GM23338 (cell line): ENCODE data around the gene HDHD5. TPM values are rescaled to one million over a fixed set of nuclear protein-coding genes. Genes with fewer than 3 reads are reported as not detected.

ENCODE experiments used
- ATAC-seq: fragments of 200-7000 bp; cut with Tn5 transposase; 3 replicates; pipeline ENCODE4 v1.9.1; 2020
- DNase-seq: peaks from one replicate; pipeline ENCODE4 v3.0.0-alpha.2; 2015; ENCODE audit warnings: low spot score
- H2AFZ ChIP-seq: fragments of 200-600 bp; sonication (generic); 2 replicates; pipeline ENCODE4 v1.8.0; 2016; ENCODE audit warnings: antibody characterized with exemption, mild to moderate bottlenecking, moderate library complexity
- H3F3A ChIP-seq: fragments of 200-600 bp; sonication (generic); replicated peaks from 2 replicates; pipeline ENCODE4 v1.8.0; 2017; ENCODE audit warnings: antibody characterized with exemption, mixed run types, low read depth
- H3K27ac ChIP-seq: fragments of 200-600 bp; sonication (generic); 2 replicates; pipeline ENCODE4 v1.6.1; 2016; ENCODE audit warnings: low read depth
- H3K27me3 ChIP-seq: fragments of 200-600 bp; sonication (generic); 2 replicates; pipeline ENCODE4 v1.8.0; 2016; ENCODE audit warnings: mild to moderate bottlenecking, mixed run types, moderate library complexity; ENCODE audit not compliant: insufficient read depth
- H3K36me3 ChIP-seq: fragments of 200-600 bp; sonication (generic); 2 replicates; pipeline ENCODE4 v1.8.0; 2016; ENCODE audit warnings: mild to moderate bottlenecking; ENCODE audit not compliant: insufficient read depth
- H3K4me1 ChIP-seq: fragments of 200-600 bp; sonication (generic); 2 replicates; pipeline ENCODE4 v1.8.0; 2016; ENCODE audit warnings: mild to moderate bottlenecking, moderate library complexity; ENCODE audit not compliant: insufficient read depth
- H3K4me2 ChIP-seq: fragments of 200-600 bp; sonication (generic); 2 replicates; pipeline ENCODE4 v1.7.1; 2017; ENCODE audit warnings: mixed run types
- H3K4me3 ChIP-seq: fragments of 200-600 bp; sonication (generic); 2 replicates; pipeline ENCODE4 v1.6.1; 2016; ENCODE audit warnings: mixed run types
- H3K79me2 ChIP-seq: fragments of 200-600 bp; sonication (generic); replicated peaks from 2 replicates; pipeline ENCODE4 v1.8.0; 2017; ENCODE audit warnings: mild to moderate bottlenecking; ENCODE audit not compliant: insufficient read depth
- H3K9me2 ChIP-seq: fragments of 200-600 bp; sonication (generic); 2 replicates; pipeline ENCODE4 v1.8.0; 2017; ENCODE audit not compliant: insufficient read depth
- H4K20me1 ChIP-seq: fragments of 200-600 bp; sonication (generic); replicated peaks from 2 replicates; pipeline ENCODE4 v1.8.0; 2017; ENCODE audit warnings: mild to moderate bottlenecking; ENCODE audit not compliant: insufficient read depth
- H3K27ac Mint-ChIP-seq: 2 replicates; pipeline ENCODE4 v1.8.0; 2020; ENCODE audit warnings: inconsistent platforms, mild to moderate bottlenecking, moderate library complexity, mixed read lengths
- H3K27me3 Mint-ChIP-seq: 3 replicates; pipeline ENCODE4 v1.8.0; 2022; ENCODE audit warnings: low read depth, mild to moderate bottlenecking, moderate library complexity, mixed read lengths, inconsistent platforms; ENCODE audit not compliant: insufficient read depth, poor library complexity
- H3K36me3 Mint-ChIP-seq: 3 replicates; pipeline ENCODE4 v1.8.0; 2021; ENCODE audit warnings: low read depth, mild to moderate bottlenecking, inconsistent platforms, moderate library complexity, mixed read lengths
- H3K4me1 Mint-ChIP-seq: 3 replicates; pipeline ENCODE4 v1.8.0; 2020; ENCODE audit warnings: mild to moderate bottlenecking, inconsistent platforms, mixed read lengths
- H3K4me3 Mint-ChIP-seq: 3 replicates; pipeline ENCODE4 v1.8.0; 2021; ENCODE audit warnings: moderate library complexity, mild to moderate bottlenecking, inconsistent platforms, mixed read lengths
- H3K9me3 Mint-ChIP-seq: 3 replicates; pipeline ENCODE4 v1.8.0; 2020; ENCODE audit warnings: moderate library complexity, mild to moderate bottlenecking, inconsistent platforms, mixed read lengths
- CREB1 ChIP-seq: fragments of 250-450 bp; sonication (Bioruptor Pico); IDR thresholded peaks from 2 replicates; pipeline ENCODE4 v1.5.0; 2020; ENCODE audit warnings: low read depth, mild to moderate bottlenecking, moderate library complexity
- CTCF ChIP-seq, 2 experiments: fragments of 200-600 bp in 1 of 2; sonication (generic) in 1 of 2; conservative IDR thresholded peaks; 2 replicates each; pipeline versions ENCODE4 v1.5.1 to v1.6.1; 2016 to 2017; ENCODE audit warnings: antibody characterized with exemption in 2 of 2, low read depth in 2 of 2, mild to moderate bottlenecking in 2 of 2, moderate library complexity in 1 of 2
- ETS1 ChIP-seq: IDR thresholded peaks from 2 replicates; pipeline ENCODE4 v1.6.1; 2016; ENCODE audit warnings: antibody characterized with exemption
- EZH2 ChIP-seq: fragments of 200-600 bp; sonication (generic); IDR thresholded peaks from one replicate; pipeline ENCODE4 v1.8.0; 2017; ENCODE audit warnings: antibody characterized with exemption, mild to moderate bottlenecking, low read depth; ENCODE audit not compliant: unreplicated experiment
- EZH2phosphoT487 ChIP-seq: fragments of 200-600 bp; sonication (generic); IDR thresholded peaks from one replicate; pipeline ENCODE4 v1.8.1; 2018; ENCODE audit warnings: antibody characterized with exemption; ENCODE audit not compliant: unreplicated experiment
- JUNB ChIP-seq: IDR thresholded peaks from one replicate; pipeline ENCODE4 v1.6.1; 2016; ENCODE audit warnings: antibody characterized with exemption; ENCODE audit not compliant: unreplicated experiment
- NANOG ChIP-seq: IDR thresholded peaks from 2 replicates; pipeline ENCODE4 v1.6.1; 2016; ENCODE audit warnings: antibody characterized with exemption, borderline replicate concordance
- POLR2AphosphoS5 ChIP-seq: IDR thresholded peaks from 2 replicates; pipeline ENCODE4 v1.6.1; 2016; ENCODE audit warnings: antibody characterized with exemption, low read depth
- REST ChIP-seq: IDR thresholded peaks from one replicate; pipeline ENCODE4 v1.6.1; 2018; ENCODE audit warnings: antibody characterized with exemption; ENCODE audit not compliant: unreplicated experiment
- STAT1 ChIP-seq: IDR thresholded peaks from one replicate; pipeline ENCODE4 v1.6.1; 2016; ENCODE audit warnings: antibody characterized with exemption; ENCODE audit not compliant: unreplicated experiment
- ZNF114 ChIP-seq: fragments of 250-450 bp; sonication (Bioruptor Pico); IDR thresholded peaks from 2 replicates; pipeline ENCODE4 v1.5.0; 2020; ENCODE audit warnings: mild to moderate bottlenecking, moderate library complexity
- ZNF331 ChIP-seq: fragments of 250-450 bp; sonication (Bioruptor Pico); IDR thresholded peaks from 2 replicates; pipeline ENCODE4 v1.5.0; 2020; ENCODE audit warnings: low read depth, mild to moderate bottlenecking, moderate library complexity
- ZNF462 ChIP-seq: fragments of 250-450 bp; sonication (Bioruptor Pico); IDR thresholded peaks from 2 replicates; pipeline ENCODE4 v1.5.0; 2020; ENCODE audit warnings: mild to moderate bottlenecking, moderate library complexity
- polyA plus RNA-seq: library from polyadenylated mRNA; unstranded; fragments of >200 nt; fragmentation: Nextera tagmentation; extraction: Ambion mirVana; gene quantifications from 2 replicates; pipeline ENCODE4 v1.2.1, GENCODE V29; 2016
- total RNA-seq: library from RNA; depleted of rRNA; stranded (reverse); fragments of >200 nt; shearing (Covaris generic); gene quantifications from 2 replicates; pipeline ENCODE4 v1.2.3, GENCODE V29; 2014

HDHD5 gene
- total and polyA plus RNA-seq, 2 experiments from 2014 or later = 70.0 to 116 TPM

GRCh38 chr22:17120711-17121232 is 38.3 kb downstream of the HDHD5 start:
- DNase-seq (peak; percentile 39), ATAC-seq (no peak; the same call in 2 of the 3 replicates)
- Histone ChIP-seq H3K27ac (no peak overlapping the region), H2AFZ (peak overlapping the region; percentile 63; the same call in 1 of the 2 replicates), H3K4me3 (peak overlapping the region; percentile 75), H3K4me2 (peak overlapping the region; percentile 84), H3K79me2 (no peaks in the 10 kb centered on the region), H3K27me3 (peaks cover 10% of the 10 kb centered on the region; the same call in 1 of the 2 replicates), H3K4me1 (peaks cover 24% of the 10 kb centered on the region), H3F3A (peaks cover 15% of the 10 kb centered on the region; the same call in 1 of the 2 replicates), H4K20me1 (0 out of 2 replicates have a peak, but pooled peaks cover 3% of the 10 kb centered on the region), H3K9me2 (no peaks in the 10 kb centered on the region), H3K36me3 (no peaks in the 10 kb centered on the region)
- Mint-ChIP-seq H3K27ac (no peak overlapping the region), H3K36me3 (no peaks in the 10 kb centered on the region), H3K4me3 (peak overlapping the region; percentile 82; the same call in 2 of the 3 replicates), H3K9me3 (no peaks in the 10 kb centered on the region; the same call in 2 of the 3 replicates), H3K4me1 (peaks cover 30% of the 10 kb centered on the region), H3K27me3 (peaks cover 18% of the 10 kb centered on the region)
- TF ChIP-seq NANOG = no peak
- no peak for TF ChIP-seq POLR2AphosphoS5
- no peak for TF ChIP-seq CREB1
- no peak for TF ChIP-seq ETS1
- no peak for TF ChIP-seq JUNB
- no peak for TF ChIP-seq ZNF462 (CRISPR knock-in tag)
- TF ChIP-seq EZH2phosphoT487 = no peak
- no peak for TF ChIP-seq STAT1
- TF ChIP-seq ZNF331 = no peak
- TF ChIP-seq REST = no peak
- no peak for TF ChIP-seq EZH2
- no peak for TF ChIP-seq CTCF (conservative IDR thresholded peaks at IDR 0.05; ENCODE audit: low read depth in 2 of 2)
- TF ChIP-seq ZNF114 (CRISPR knock-in tag) = no peak
